Activated CD4-positive, alpha-beta memory T cell treated with anti-CD3 and anti-CD28 coated beads, Interleukin-2, amount 10 ng/mL, durations not matched to agents 7 days and 5 days (primary cell): ENCODE data around the gene FAM3D. TPM values are rescaled to one million over a fixed set of nuclear protein-coding genes. Genes with fewer than 3 reads are reported as not detected.
A peak's percentile ranks its signal among the peaks of the same experiment; 100 is the strongest.

Source experiments
- CTCF ChIA-PET: fragments of 350-600 bp; sonication (Branson Sonifier 250); formaldehyde crosslinking; loops from one replicate; lab custom pipeline; 2021; ENCODE audit warnings: antibody characterized with exemption, inconsistent platforms; lab: Charles Lee
- POLR2A ChIA-PET: fragments of 350-600 bp; sonication (Branson Sonifier 250); formaldehyde crosslinking; loops from one replicate; lab custom pipeline; 2021; ENCODE audit warnings: antibody characterized with exemption; lab: Charles Lee
- DNase-seq: peaks from one replicate; pipeline ENCODE4 v3.0.0-alpha.2; 2020
- H3K27ac Mint-ChIP-seq: one replicate; pipeline ENCODE4 v1.8.0; 2021; ENCODE audit warnings: mild to moderate bottlenecking, mixed read lengths
- H3K27me3 Mint-ChIP-seq: one replicate; pipeline ENCODE4 v1.8.0; 2021; ENCODE audit warnings: mixed read lengths
- H3K36me3 Mint-ChIP-seq: one replicate; pipeline ENCODE4 v1.8.0; 2021; ENCODE audit warnings: low read depth, mixed read lengths
- H3K4me1 Mint-ChIP-seq: one replicate; pipeline ENCODE4 v1.8.0; 2021; ENCODE audit warnings: mixed read lengths
- H3K4me3 Mint-ChIP-seq: one replicate; pipeline ENCODE4 v1.8.0; 2021; ENCODE audit warnings: mild to moderate bottlenecking, mixed read lengths
- H3K9me3 Mint-ChIP-seq: one replicate; pipeline ENCODE4 v1.8.0; 2021; ENCODE audit warnings: mixed read lengths
- total RNA-seq, 2 experiments: library from RNA; stranded (reverse); gene quantifications; one replicate each; pipeline ENCODE4 v1.2.3, GENCODE V29; 2021

FAM3D gene
- total RNA-seq, 2 experiments from 2014 or later: not detected

DNA sequence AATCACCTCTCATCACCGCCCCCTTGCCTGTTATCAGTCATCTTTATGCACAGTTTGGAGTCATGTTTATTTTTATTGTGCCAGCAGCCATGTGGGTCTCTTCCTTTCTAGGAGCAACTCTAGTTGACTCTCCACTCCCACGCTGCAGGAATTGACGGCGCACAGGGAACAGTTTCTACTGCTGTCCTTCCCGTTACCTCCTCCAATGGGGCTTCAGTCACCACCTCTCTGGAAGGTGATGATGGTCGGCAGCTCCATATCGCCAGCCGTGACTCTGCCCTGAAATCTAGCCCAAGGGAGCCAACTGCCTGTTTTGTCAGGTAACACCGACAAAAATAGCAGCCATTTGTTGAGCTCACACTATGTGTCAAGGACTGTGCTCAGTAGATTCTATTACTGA is 53.7 kb downstream of the FAM3D start:
- H3K27ac Mint-ChIP-seq: no peak overlapping the region
- no peaks in the 10 kb centered on the region for H3K36me3 Mint-ChIP-seq
- no peak overlapping the region for H3K4me3 Mint-ChIP-seq
- ChIA-PET POLR2A (no interaction called here), CTCF (no interaction called here)
- peaks cover 21% of the 10 kb centered on the region for H3K4me1 Mint-ChIP-seq
- no peaks in the 10 kb centered on the region for H3K9me3 Mint-ChIP-seq
- peaks cover 6% of the 10 kb centered on the region for H3K27me3 Mint-ChIP-seq
- no peak for DNase-seq

DNA sequence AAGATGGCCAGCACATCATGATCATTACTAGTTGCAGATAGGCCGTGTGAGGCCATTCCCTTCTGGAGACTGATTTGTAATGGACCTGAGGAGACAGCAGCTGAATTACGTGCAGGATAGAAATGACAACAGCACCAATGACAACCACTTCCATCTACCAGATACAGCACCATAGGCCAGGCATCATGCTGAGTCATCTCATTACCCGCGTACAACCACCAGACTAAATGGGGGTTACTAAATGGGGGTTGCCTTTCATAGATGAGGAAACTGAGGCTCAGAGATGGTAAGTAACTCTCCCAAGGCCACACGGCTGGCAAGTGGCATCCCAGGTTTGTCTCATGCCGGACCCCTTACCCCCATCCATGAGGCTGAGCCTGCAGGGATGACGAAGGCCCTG is 56.6 kb downstream of the FAM3D start:
- ChIA-PET POLR2A (no interaction called here), CTCF (interaction anchor here (1.7 kb wide), 1 partner anchor 16 kb away, joined by 5 read pairs; no protein-coding TSS in a partner anchor)
- Mint-ChIP-seq H3K4me3 (no peak overlapping the region), H3K4me1 (peaks cover 25% of the 10 kb centered on the region), H3K36me3 (no peaks in the 10 kb centered on the region), H3K27ac (no peak overlapping the region), H3K27me3 (peaks cover 14% of the 10 kb centered on the region), H3K9me3 (no peaks in the 10 kb centered on the region)
- DNase-seq: peak; percentile 28

DNA sequence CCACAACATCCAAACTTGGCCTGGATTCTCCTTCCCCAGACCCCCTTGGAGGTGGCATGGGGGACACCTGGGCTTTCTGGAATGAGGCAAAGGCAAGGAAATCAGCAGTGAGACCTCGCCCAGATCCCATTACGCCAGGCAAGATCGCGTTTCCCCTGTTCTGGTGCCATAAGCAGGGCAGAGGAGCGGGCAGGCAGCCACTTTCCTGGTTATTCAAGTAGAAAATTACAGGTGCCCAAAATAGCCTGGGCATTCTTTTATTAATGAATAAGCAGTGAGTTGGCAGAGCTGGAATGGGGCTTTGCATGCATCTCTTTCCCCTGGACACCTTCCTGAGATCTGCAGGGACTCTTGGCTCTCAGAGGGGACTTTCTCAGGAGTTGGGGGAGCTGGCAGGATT is 57.9 kb downstream of the FAM3D start:
- Mint-ChIP-seq H3K27me3 (peaks cover 23% of the 10 kb centered on the region), H3K4me1 (peaks cover 25% of the 10 kb centered on the region), H3K4me3 (no peak overlapping the region), H3K36me3 (no peaks in the 10 kb centered on the region), H3K9me3 (no peaks in the 10 kb centered on the region), H3K27ac (no peak overlapping the region)
- ChIA-PET CTCF (interaction anchor here (3.2 kb wide), 1 partner anchor 21 kb away, joined by 19 read pairs; no protein-coding TSS in a partner anchor), POLR2A (interaction anchor here (0.8 to 1.1 kb wide), 2 partner anchors 13 to 137 kb away, joined by 3 to 5 read pairs; no protein-coding TSS in a partner anchor)
- no peak for DNase-seq

DNA sequence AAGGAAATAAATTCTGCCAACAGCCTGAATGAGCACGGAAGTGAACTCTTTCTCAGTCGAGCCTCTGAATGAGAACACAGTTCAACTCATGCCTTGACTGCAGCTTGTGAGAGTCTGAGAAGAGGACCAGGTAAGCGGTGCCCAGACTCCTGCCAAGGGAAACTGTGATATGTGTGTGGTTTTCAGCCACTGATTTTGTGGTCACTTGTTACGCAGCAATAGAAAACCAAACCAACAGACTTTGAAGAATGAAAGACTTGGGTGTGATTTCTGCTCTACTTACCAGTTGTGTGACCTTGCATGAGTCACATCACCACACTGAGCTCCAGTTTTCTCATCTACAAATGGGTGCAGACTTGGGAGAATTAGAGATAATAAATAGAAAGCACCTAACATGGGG is 58.8 kb downstream of the FAM3D start:
- H3K4me3 Mint-ChIP-seq: no peak overlapping the region
- ChIA-PET CTCF (interaction anchor here (3.2 kb wide), 1 partner anchor 22 kb away, joined by 19 read pairs; no protein-coding TSS in a partner anchor), POLR2A (interaction anchor here (0.8 to 1.1 kb wide), 2 partner anchors 14 to 137 kb away, joined by 3 to 5 read pairs; no protein-coding TSS in a partner anchor)
- DNase-seq: peak; percentile 21
- no peak overlapping the region for H3K27ac Mint-ChIP-seq
- no peaks in the 10 kb centered on the region for H3K36me3 Mint-ChIP-seq
- no peaks in the 10 kb centered on the region for H3K9me3 Mint-ChIP-seq
- peaks cover 30% of the 10 kb centered on the region for H3K27me3 Mint-ChIP-seq
- H3K4me1 Mint-ChIP-seq: peaks cover 25% of the 10 kb centered on the region

GRCh38 chr3:58606693-58607092 is 59.9 kb downstream of the FAM3D start:
- no peak overlapping the region for H3K27ac Mint-ChIP-seq
- no peak overlapping the region for H3K4me3 Mint-ChIP-seq
- peaks cover 23% of the 10 kb centered on the region for H3K4me1 Mint-ChIP-seq
- POLR2A ChIA-PET: no interaction called here
- DNase-seq: no peak
- CTCF ChIA-PET: interaction anchor here (0.5 to 3.2 kb wide), 3 partner anchors 22 to 390 kb away, joined by 3 to 19 read pairs (median 3); no protein-coding TSS in a partner anchor
- peaks cover 32% of the 10 kb centered on the region for H3K27me3 Mint-ChIP-seq
- no peaks in the 10 kb centered on the region for H3K36me3 Mint-ChIP-seq
- no peaks in the 10 kb centered on the region for H3K9me3 Mint-ChIP-seq

DNA sequence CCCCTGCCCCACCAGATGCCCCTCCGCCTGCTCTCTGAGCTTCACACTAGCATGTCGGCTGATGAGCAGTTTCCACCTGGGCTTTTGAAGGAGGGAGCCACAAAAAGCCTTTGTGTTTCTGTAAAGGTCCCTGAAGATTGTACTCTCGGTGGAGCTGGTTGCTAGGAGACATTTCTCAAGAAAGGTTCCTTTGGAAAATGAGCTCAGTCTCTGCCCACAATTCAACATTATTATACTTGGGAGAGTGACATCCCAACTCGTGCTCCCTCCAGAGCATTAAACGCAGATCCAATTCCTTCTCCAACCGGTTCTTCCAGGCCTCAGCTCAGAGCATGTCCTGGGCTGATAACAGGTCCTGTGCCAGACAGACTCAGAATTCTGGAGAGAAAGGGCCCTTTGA is 62.5 kb downstream of the FAM3D start:
- no peak overlapping the region for H3K27ac Mint-ChIP-seq
- H3K4me3 Mint-ChIP-seq: no peak overlapping the region
- CTCF ChIA-PET: no interaction called here
- no peaks in the 10 kb centered on the region for H3K36me3 Mint-ChIP-seq
- POLR2A ChIA-PET: no interaction called here
- DNase-seq: no peak
- peaks cover 35% of the 10 kb centered on the region for H3K27me3 Mint-ChIP-seq
- no peaks in the 10 kb centered on the region for H3K9me3 Mint-ChIP-seq
- H3K4me1 Mint-ChIP-seq: peaks cover 11% of the 10 kb centered on the region

DNA sequence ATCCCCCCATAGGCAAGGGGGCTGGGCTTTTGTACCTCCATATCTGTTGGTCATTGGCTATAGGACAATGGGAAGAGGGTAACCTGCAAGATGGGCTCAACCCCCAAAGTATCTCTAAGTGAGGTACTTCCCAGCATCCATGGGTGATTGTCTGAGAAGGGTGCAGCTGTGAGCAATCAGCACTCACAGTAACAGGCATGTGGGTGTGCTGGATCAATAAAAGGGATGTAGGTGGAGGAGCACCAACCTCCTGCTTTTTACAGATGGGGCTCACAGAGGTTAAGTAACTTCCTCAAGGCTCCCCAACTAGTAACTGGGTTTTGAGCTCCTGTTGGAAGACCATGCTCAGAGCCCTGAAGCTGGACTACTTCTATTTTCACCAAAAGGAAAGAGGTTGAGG is 63.0 kb downstream of the FAM3D start:
- Mint-ChIP-seq H3K9me3 (no peaks in the 10 kb centered on the region), H3K27me3 (peaks cover 35% of the 10 kb centered on the region), H3K36me3 (no peaks in the 10 kb centered on the region), H3K4me3 (no peak overlapping the region), H3K4me1 (peaks cover 11% of the 10 kb centered on the region), H3K27ac (no peak overlapping the region)
- no peak for DNase-seq
- POLR2A ChIA-PET: no interaction called here
- CTCF ChIA-PET: no interaction called here

DNA sequence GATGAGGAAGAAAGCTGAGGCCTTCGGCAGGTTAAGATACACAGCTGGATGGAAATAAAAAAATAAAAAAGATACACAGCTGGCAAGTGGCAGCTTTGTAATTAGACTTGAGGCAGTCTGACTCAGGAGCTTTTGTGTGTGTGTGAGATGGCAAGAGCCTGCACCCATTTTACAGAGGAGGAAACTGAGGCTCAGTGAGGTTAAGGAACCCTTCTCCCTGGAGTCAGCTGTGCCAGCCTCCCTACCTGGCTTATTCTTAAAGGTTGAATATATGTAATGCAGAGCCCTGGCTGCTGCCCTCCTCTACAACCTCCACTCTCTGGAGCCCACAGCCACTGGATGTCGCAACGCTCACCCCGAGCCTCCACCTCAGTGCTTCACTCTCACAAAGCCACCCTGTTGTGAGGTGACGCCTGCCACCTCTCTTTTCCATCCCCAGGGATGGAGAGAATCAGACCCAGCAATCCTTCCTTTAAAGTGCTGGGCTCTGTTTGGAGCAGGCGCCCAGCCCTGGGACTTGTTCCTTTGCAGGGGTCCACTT is 68.7 kb downstream of the FAM3D start:
- Mint-ChIP-seq H3K27me3 (peaks cover 16% of the 10 kb centered on the region), H3K4me3 (no peak overlapping the region), H3K4me1 (no peaks in the 10 kb centered on the region), H3K36me3 (no peaks in the 10 kb centered on the region), H3K9me3 (no peaks in the 10 kb centered on the region), H3K27ac (no peak overlapping the region)
- ChIA-PET CTCF (interaction anchor here (1.2 to 1.3 kb wide), 3 partner anchors 18 to 29 kb away, joined by 3 to 5 read pairs (median 4); no protein-coding TSS in a partner anchor), POLR2A (interaction anchor here (0.6 kb wide), 1 partner anchor 1546 kb away, joined by 3 read pairs; no protein-coding TSS in a partner anchor)
- DNase-seq: no peak

DNA sequence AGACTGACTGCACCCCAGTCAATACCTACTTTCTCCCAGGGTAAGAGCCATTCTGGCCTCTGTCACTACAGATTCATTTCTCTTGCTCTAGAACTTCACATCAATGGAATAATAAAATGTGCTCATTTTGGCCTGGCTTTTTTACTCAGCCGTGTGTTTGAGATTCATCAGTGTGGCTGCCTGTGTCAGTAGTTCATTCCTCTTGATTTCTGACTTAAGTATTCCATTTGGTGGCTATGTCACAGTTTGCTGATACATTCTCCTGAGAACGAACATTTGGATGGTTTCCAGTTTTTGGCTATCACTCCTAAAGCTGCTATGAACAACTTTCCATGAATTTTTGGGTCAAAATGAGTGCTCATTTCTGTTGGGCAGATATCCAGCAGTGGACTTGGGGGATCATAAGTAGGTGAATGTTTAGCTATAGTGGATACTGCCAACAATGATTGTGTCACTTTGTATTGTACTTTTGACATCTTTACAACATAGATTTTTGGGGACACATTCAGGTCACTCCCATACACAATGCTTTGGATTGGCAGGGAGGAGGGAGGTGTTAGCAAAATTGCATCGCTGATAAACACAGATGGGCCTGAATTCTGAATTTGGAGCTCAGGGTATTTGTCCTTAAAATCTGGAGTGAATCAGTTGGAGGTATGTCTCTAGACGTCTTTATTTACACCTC is 69.6 kb downstream of the FAM3D start:
- Mint-ChIP-seq H3K27me3 (peaks cover 16% of the 10 kb centered on the region), H3K4me3 (no peak overlapping the region), H3K27ac (no peak overlapping the region), H3K4me1 (no peaks in the 10 kb centered on the region), H3K9me3 (no peaks in the 10 kb centered on the region), H3K36me3 (no peaks in the 10 kb centered on the region)
- CTCF ChIA-PET: interaction anchor here (1.2 kb wide), 1 partner anchor 19 kb away, joined by 5 read pairs; no protein-coding TSS in a partner anchor
- no peak for DNase-seq
- POLR2A ChIA-PET: no interaction called here

- Mint-ChIP-seq H3K27me3 (peaks cover 9% of the 10 kb centered on the region), H3K4me3 (no peak overlapping the region), H3K27ac (no peak overlapping the region), H3K36me3 (no peaks in the 10 kb centered on the region), H3K9me3 (no peaks in the 10 kb centered on the region), H3K4me1 (no peaks in the 10 kb centered on the region)
- CTCF ChIA-PET: no interaction called here
- POLR2A ChIA-PET: no interaction called here
- DNase-seq: no peak
Observed at GRCh38 chr3:58594117-58594516, 72.5 kb downstream of the FAM3D start.

DNA sequence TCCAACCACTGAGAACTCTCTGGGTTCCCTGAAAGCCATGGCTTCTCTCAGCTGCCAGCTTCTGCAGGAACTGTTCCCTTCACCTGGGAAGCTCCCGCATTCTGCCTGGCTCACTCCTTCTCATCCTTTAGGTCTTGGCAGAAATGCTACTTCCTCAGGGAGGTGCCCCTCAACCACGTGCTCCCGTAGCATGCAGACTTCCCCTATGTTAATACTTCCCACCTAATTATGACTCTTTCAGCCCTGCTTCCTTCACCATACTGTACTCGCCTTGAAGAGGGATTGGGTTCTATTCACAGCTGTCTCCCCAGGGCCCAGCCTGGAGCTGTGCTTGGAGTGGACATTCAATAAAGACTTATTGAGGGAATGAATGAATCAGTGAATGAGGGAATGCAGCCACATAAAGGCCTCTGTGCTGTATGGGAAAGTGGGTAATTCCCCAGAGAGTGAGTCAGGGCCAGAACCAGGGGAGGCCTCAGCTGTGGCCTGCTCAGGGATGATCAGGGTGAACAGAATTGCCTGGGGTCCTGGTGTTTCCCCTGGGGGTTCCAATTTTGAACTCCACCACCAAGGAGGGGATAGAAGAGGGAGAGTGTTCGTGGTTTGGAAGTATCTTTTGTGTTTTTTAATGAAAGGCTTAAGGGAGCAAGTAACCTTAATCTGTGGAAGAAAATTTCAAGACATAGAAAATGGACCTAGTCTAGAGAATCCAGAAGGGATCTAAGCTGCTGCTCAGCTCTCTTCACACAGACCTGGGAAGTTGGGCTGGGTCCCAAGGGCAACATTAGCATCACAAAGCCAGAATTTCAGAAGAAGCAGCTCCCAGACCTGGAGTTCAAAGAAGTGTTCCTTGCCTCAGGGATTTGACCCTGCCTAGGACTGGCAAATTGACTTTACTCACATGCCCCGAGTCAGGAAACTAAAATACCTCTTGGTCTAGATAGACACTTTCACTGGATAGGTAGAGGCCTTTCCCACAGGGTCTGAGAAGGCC is 74.8 kb downstream of the FAM3D start:
- POLR2A ChIA-PET: no interaction called here
- peaks cover 2% of the 10 kb centered on the region for H3K4me1 Mint-ChIP-seq
- CTCF ChIA-PET: no interaction called here

GRCh38 chr3:58588030-58588614 is 78.5 kb downstream of the FAM3D start:
- no peak for DNase-seq
- Mint-ChIP-seq H3K36me3 (no peaks in the 10 kb centered on the region), H3K4me3 (no peak overlapping the region), H3K27ac (no peak overlapping the region), H3K9me3 (no peaks in the 10 kb centered on the region), H3K4me1 (peaks cover 19% of the 10 kb centered on the region), H3K27me3 (peaks cover 48% of the 10 kb centered on the region)
- POLR2A ChIA-PET: no interaction called here
- CTCF ChIA-PET: interaction anchor here (1.0 kb wide), 1 partner anchor 22 kb away, joined by 5 read pairs; no protein-coding TSS in a partner anchor

More for the DNA sequence above, 74.8 kb downstream of the FAM3D start:
- H3K27ac Mint-ChIP-seq: no peak overlapping the region
- no peaks in the 10 kb centered on the region for H3K9me3 Mint-ChIP-seq
- no peaks in the 10 kb centered on the region for H3K36me3 Mint-ChIP-seq
- no peak for DNase-seq
- H3K4me3 Mint-ChIP-seq: no peak overlapping the region
- H3K27me3 Mint-ChIP-seq: peaks cover 24% of the 10 kb centered on the region
